Spleen (tissue), 13 donors: ENCODE measurements around the gene SPOPL. TPM values are rescaled to one million over a fixed set of nuclear protein-coding genes. Genes with fewer than 3 reads are reported as not detected.

Source experiments
- DNase-seq: peaks from one replicate; pipeline ENCODE4 v3.0.0-alpha.2; 2020
- H3K27ac ChIP-seq, 8 donors: fragments of 200-600 bp; sonication (generic) in 7 of 8; 1 replicate in 4 of 8; 2 replicates in 4 of 8; pipeline versions ENCODE4 v1.5.0 to v1.8.0; 2016 to 2021; ENCODE audit warnings: inconsistent platforms in 4 of 8, mild to moderate bottlenecking in 4 of 8, moderate library complexity in 1 of 8
- H3K27me3 ChIP-seq, 7 donors: fragments of 200-600 bp; sonication (generic) in 6 of 7; replicated peaks in 1 of 7; 1 replicate in 4 of 7; 2 replicates in 3 of 7; pipeline versions ENCODE4 v1.5.0 to v1.8.0; 2016 to 2021; ENCODE audit warnings: inconsistent platforms in 3 of 7, mild to moderate bottlenecking in 1 of 7
- H3K36me3 ChIP-seq, 6 donors: fragments of 200-600 bp; sonication (generic) in 5 of 6; 1 replicate in 4 of 6; 2 replicates in 2 of 6; pipeline versions ENCODE4 v1.5.0 to v1.8.0; 2016 to 2021; ENCODE audit warnings: inconsistent platforms in 2 of 6
- H3K4me1 ChIP-seq, 6 donors: fragments of 200-600 bp; sonication (generic) in 5 of 6; 1 replicate in 3 of 6; 2 replicates in 3 of 6; pipeline versions ENCODE4 v1.5.0 to v1.8.0; 2016 to 2021; ENCODE audit warnings: inconsistent platforms in 3 of 6
- H3K4me3 ChIP-seq, 8 donors: fragments of 200-600 bp; sonication (generic) in 7 of 8; 1 replicate in 4 of 8; 2 replicates in 4 of 8; pipeline versions ENCODE4 v1.5.0 to v1.8.0; 2016 to 2021; ENCODE audit warnings: inconsistent platforms in 4 of 8, mild to moderate bottlenecking in 4 of 8, moderate library complexity in 2 of 8
- H3K9me3 ChIP-seq, 8 donors: fragments of 200-600 bp; sonication (generic) in 7 of 8; 1 replicate in 4 of 8; 2 replicates in 4 of 8; pipeline versions ENCODE4 v1.5.0 to v1.8.0; 2016 to 2021; ENCODE audit warnings: inconsistent platforms in 4 of 8
- POLR2A ChIP-seq, 3 donors: fragments of 450-650 bp; IDR thresholded peaks; one replicate each; pipeline ENCODE4 v1.5.1; 2017; ENCODE audit warnings: antibody characterized with exemption in 3 of 3, mild to moderate bottlenecking in 1 of 3
- POLR2AphosphoS5 ChIP-seq, 3 donors: sonication (generic); formaldehyde crosslinking; IDR thresholded peaks; one replicate each; pipeline ENCODE4 v1.5.1; 2017; ENCODE audit warnings: antibody characterized with exemption in 3 of 3
- WGBS, 5 donors: extraction: QIAGEN DNeasy Blood & Tissue Kit in 3 of 5; methylation state at CpG; one replicate each; pipeline versions ENCODE4 v1.1.5 to v1.1.7; 2013 to 2018; 5-methylcytosine and 5-hydroxymethylcytosine counted together
- intact Hi-C: fragments of 100-400 bp; cut with DNase I; formaldehyde crosslinking; loops from one replicate; pipeline ENCODE4 v1.15.0; 2023; ENCODE audit warnings: low total_unique reads
- long read RNA-seq, 2 donors: transcript quantifications; one replicate each; lab custom pipeline, GENCODE V29; 2026
- polyA plus RNA-seq, 3 donors: library from polyadenylated mRNA; stranded (reverse); fragments of 200-250 nt; gene quantifications; one replicate each; pipeline ENCODE4 v1.2.1, GENCODE V29; 2013
- total RNA-seq, 7 donors: library from RNA; depleted of rRNA in 3 of 7; stranded (reverse); fragments of >200 nt in 3 of 7; fragmentation: NEBNext Ultra II Directional in 4 of 7; extraction: Animal tissue kit (Norgen Biotek cat#: 25700) in 4 of 7; gene quantifications; one replicate each; pipeline versions ENCODE4 v1.1.0 to v1.2.1, GENCODE V29; 2016 to 2021
- TF ChIP-seq, protein P1 (sequence below), 11 experiments: fragments of 200-600 bp in 7 of 11; fragments of 450-650 bp in 4 of 11; sonication (generic) in 4 of 11; IDR thresholded peaks in 8 of 11; conservative IDR thresholded peaks in 3 of 11; 1 replicate in 7 of 11; 2 replicates in 4 of 11; pipeline versions ENCODE4 v1.4.0 to v1.8.0; 2016 to 2021; ENCODE audit warnings: antibody characterized with exemption in 11 of 11, inconsistent platforms in 4 of 11, mild to moderate bottlenecking in 1 of 11
- donor health status: healthy with polysubstance abuse.
- donor health status: DM: no; HTN: no; CAD: no; lungs with moderate emphysema.
- donor health status: DM: no; HTN: no; CAD: no.
- donor health status: Bipolar disorder and iron deficiency.
- donor health status: healthy.
- donor health status: DM: no; HTN: no; CAD: no.
- donor health status: DM: yes; HTN: yes; CAD: no.

SPOPL gene
- 10 to 100 TPM; 31.4 to 48.8 (median 40.3) TPM for total RNA-seq
- polyA plus RNA-seq = 1 to 10 TPM; 4.8 to 8.9 (median 5.7) TPM
- long read RNA-seq, donor 1 = 0 reads
- long read RNA-seq, donor 2 = 0 reads

DNA sequence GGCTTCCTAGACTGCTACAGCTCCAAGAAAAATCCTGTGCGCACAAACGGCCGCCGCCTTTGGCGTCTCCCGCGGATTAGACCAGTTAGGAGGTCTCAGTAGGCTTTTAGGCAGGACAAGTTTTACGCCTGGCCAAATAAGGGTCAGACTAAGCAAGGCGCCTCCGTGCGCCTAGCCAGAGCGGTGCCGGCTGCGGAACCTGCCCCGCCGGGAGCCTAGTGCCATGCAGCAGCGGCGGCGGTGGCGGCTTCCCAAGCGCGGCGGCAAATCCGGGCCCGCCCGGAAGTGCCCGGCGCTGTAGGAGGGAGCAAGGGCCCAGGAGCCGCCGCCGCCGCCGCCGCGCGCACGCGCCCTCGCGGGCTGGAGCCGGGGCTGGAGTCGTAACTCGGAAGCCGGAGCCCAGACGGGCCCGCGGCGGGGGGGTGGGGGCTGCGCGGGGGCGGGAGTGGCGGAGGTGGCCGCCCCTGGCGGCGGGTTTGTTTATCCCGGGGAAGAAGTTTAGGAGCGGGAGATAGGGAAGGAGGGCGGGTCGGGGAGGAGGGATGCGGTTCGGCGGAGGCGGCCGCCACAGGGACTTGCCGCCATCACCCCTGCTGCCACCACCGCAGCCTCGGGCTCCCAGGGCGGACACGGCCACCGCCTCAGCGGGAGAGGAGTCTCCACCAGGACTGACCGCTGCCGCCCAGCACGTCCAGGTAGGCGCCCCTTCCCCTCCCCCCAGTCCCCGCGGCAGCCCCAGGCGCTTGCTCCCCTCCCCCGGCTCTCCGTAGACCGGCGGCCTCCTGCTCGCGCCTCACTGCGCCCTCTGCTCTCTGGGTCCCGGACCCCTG, at the start of gene SPOPL:
Gene SPOPL, plus strand, starts transcription at position 346 of the 830 bp plus-strand sequence. CDS start 48,447 bp downstream, outside the sequence.
- H3K27me3 ChIP-seq = no peaks in the 10 kb centered on the region
- H3K27ac ChIP-seq = peak within 1 kb of the TSS; percentile 90 to 99 (median 96)
- intact Hi-C loops = no loop called here
- H3K4me1 ChIP-seq = peaks cover 19 to 66% (median 52%) of the 10 kb centered on the region in 6 donors
- peak; percentile 72 to 87 (median 85) for TF ChIP-seq POLR2AphosphoS5 (IDR thresholded peaks at IDR 0.05)
- TF ChIP-seq, protein P1, sequence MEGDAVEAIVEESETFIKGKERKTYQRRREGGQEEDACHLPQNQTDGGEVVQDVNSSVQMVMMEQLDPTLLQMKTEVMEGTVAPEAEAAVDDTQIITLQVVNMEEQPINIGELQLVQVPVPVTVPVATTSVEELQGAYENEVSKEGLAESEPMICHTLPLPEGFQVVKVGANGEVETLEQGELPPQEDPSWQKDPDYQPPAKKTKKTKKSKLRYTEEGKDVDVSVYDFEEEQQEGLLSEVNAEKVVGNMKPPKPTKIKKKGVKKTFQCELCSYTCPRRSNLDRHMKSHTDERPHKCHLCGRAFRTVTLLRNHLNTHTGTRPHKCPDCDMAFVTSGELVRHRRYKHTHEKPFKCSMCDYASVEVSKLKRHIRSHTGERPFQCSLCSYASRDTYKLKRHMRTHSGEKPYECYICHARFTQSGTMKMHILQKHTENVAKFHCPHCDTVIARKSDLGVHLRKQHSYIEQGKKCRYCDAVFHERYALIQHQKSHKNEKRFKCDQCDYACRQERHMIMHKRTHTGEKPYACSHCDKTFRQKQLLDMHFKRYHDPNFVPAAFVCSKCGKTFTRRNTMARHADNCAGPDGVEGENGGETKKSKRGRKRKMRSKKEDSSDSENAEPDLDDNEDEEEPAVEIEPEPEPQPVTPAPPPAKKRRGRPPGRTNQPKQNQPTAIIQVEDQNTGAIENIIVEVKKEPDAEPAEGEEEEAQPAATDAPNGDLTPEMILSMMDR (IDR thresholded peaks at IDR 0.05 in 8 of 11, conservative IDR thresholded peaks at IDR 0.05 in 3 of 11) = peak in 7 of 11 experiments; percentile 15 to 63 (median 54)
- TF ChIP-seq POLR2A (IDR thresholded peaks at IDR 0.05) = peak in 1 of 3 donors; percentile 2
- no peaks in the 10 kb centered on the region for H3K9me3 ChIP-seq
- 0 to 1% (median 1%) methylated on average over 25 to 86 of the region's 86 CpGs for WGBS, 5 donors
- peak; percentile 98 for DNase-seq
- H3K4me3 ChIP-seq = peak within 1 kb of the TSS; percentile 71 to 95 (median 90)
- H3K36me3 ChIP-seq = no peaks in the 10 kb centered on the region

DNA sequence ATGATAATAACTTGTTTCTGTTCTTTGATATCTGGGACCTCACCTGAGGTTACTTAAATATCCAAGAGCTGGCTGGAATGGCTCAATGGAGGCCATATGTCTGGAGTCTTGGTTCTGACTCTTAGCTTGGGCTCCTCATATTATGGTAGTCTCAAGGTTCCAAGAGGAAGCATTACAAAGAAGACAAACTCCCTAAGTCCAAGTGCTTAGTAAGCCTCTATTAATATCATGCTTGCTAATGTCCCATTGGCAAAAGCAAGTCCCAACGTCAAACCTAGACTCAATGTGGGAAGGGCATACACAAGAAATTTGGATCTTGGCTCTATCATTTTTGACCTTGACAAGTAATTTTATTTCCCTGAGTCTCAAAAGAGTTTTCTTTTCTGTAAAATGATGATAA, 49.2 kb upstream of the SPOPL start:
- Histone ChIP-seq H3K4me1 (no peaks in the 10 kb centered on the region), H3K4me3 (no peak overlapping the region), H3K36me3 (no peaks in the 10 kb centered on the region), H3K27ac (no peak overlapping the region), H3K9me3 (peaks cover 0 to 7% (median 1%) of the 10 kb centered on the region in 8 donors), H3K27me3 (no peaks in the 10 kb centered on the region)
- DNase-seq = no peak
- TF ChIP-seq, protein P1 (IDR thresholded peaks at IDR 0.05 in 8 of 11, conservative IDR thresholded peaks at IDR 0.05 in 3 of 11) = no peak
- no peak for TF ChIP-seq POLR2A (IDR thresholded peaks at IDR 0.05)
- TF ChIP-seq POLR2AphosphoS5 (IDR thresholded peaks at IDR 0.05) = no peak
- intact Hi-C loops = no loop called here
- 83 to 95% (median 93%) methylated on average over 1 of the region's 1 CpG for WGBS, 5 donors

DNA sequence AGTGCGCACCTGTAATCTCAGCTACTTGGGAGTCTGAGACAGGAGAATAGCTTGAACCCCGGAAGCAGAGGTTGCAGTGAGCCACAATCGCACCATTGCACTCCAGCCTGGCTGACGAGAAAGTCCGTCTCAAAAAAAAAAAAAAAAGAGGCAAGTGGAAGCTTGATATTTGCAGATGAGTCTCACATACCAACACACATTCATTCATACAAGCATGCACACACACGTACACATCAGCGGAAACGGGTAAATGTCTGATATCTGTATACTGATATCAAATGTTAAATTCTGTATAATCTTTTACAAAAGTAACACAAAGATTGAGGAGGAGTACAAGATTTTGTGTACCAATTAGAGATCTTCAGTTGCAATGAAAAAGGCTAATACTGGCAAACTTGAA, 47.8 kb upstream of the SPOPL start:
- WGBS, 5 donors = 95 to 97% (median 96%) methylated on average over 8 of the region's 8 CpGs
- no peak for DNase-seq
- Histone ChIP-seq H3K4me1 (no peaks in the 10 kb centered on the region), H3K27ac (no peak overlapping the region), H3K27me3 (no peaks in the 10 kb centered on the region), H3K9me3 (peaks cover 0 to 22% (median 8%) of the 10 kb centered on the region in 8 donors), H3K4me3 (no peak overlapping the region), H3K36me3 (no peaks in the 10 kb centered on the region)
- TF ChIP-seq POLR2AphosphoS5 (IDR thresholded peaks at IDR 0.05) (no peak), POLR2A (IDR thresholded peaks at IDR 0.05) (no peak)
- TF ChIP-seq, protein P1 (IDR thresholded peaks at IDR 0.05 in 8 of 11, conservative IDR thresholded peaks at IDR 0.05 in 3 of 11) = no peak
- intact Hi-C loops = no loop called here

GRCh38 chr2:138454761-138455160, 46.8 kb upstream of the SPOPL start:
- no peak for TF ChIP-seq POLR2AphosphoS5 (IDR thresholded peaks at IDR 0.05)
- TF ChIP-seq, protein P1 (IDR thresholded peaks at IDR 0.05 in 8 of 11, conservative IDR thresholded peaks at IDR 0.05 in 3 of 11) = no peak
- TF ChIP-seq POLR2A (IDR thresholded peaks at IDR 0.05) = no peak
- DNase-seq = no peak
- WGBS, 5 donors = 79 to 93% (median 83%) methylated on average over 2 of the region's 2 CpGs
- no peak overlapping the region for H3K27ac ChIP-seq
- no peaks in the 10 kb centered on the region for H3K36me3 ChIP-seq
- intact Hi-C loops = no loop called here
- H3K27me3 ChIP-seq = no peaks in the 10 kb centered on the region
- H3K4me1 ChIP-seq = no peaks in the 10 kb centered on the region
- H3K9me3 ChIP-seq = peaks cover 0 to 24% (median 8%) of the 10 kb centered on the region in 8 donors
- H3K4me3 ChIP-seq = no peak overlapping the region
